GM12801 (cell line): ENCODE data around the gene CCDC197.

ENCODE experiments used
- CTCF ChIP-seq: IDR thresholded peaks from one replicate; pipeline ENCODE4 v1.5.1; 2011; ENCODE audit warnings: control low read depth; ENCODE audit not compliant: insufficient read length; ENCODE audit errors: extremely low read depth

Gene CCDC197

GRCh38 chr14:94024549-94024948 is 27.4 kb downstream of the CCDC197 start:
- TF ChIP-seq CTCF, result no peak

- TF ChIP-seq CTCF, result no peak
These were observed 28.6 kb downstream of the CCDC197 start for GRCh38 chr14:94025720-94026119.

- no peak for TF ChIP-seq CTCF
These were observed 29.2 kb downstream of the CCDC197 start, which contains the start of gene OTUB2 for GRCh38 chr14:94026173-94026888. OTUB2 (plus strand) TSS chr14:94026340; CDS start chr14:94026538, 198 bp downstream.

GRCh38 chr14:94026889-94027469 is 29.9 kb downstream of the CCDC197 start:
- no peak for TF ChIP-seq CTCF

- no peak for TF ChIP-seq CTCF
These were observed 30.7 kb downstream of the CCDC197 start for GRCh38 chr14:94027566-94028449.

GRCh38 chr14:94028450-94028826 is 31.3 kb downstream of the CCDC197 start:
- TF ChIP-seq CTCF, result no peak

GRCh38 chr14:94029265-94029664 is 32.2 kb downstream of the CCDC197 start:
- no peak for TF ChIP-seq CTCF
